Left kidney (tissue), 2 donors: ENCODE results near the gene E2F1. TPM values are rescaled to one million over a fixed set of nuclear protein-coding genes. Genes with fewer than 3 reads are reported as not detected.
"Not testable (repeated sequence)": the region's sequence is repeated elsewhere in the genome, so short reads cannot be mapped to it uniquely, and the experiment has no call there.

Source experiments
- DNase-seq: peaks from one replicate; pipeline ENCODE4 v3.0.0-alpha.2; 2013
- polyA plus RNA-seq: library from polyadenylated mRNA; unstranded; fragments of 120-200 nt; gene quantifications from one replicate; pipeline ENCODE4 v1.2.1, GENCODE V29; 2013; ENCODE audit not compliant: insufficient read length

The E2F1 gene
- polyA plus RNA-seq, 1 donor: 14.7 TPM

DNA sequence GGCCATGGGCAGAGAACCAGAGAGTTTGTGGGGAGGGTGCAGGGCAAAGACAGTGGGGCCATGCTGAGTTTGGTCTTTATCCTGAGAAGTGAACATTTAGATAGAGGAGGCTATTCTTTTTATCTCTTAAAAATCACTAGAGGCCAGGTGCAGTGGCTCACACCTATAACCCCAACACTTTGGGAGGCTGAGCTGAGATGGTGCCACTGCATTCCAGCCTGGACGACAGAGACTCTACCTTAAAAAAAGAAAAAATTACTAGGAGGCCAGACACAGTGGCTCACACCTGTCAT is 25.2 kb upstream of the E2F1 start:
- no peak for DNase-seq

DNA sequence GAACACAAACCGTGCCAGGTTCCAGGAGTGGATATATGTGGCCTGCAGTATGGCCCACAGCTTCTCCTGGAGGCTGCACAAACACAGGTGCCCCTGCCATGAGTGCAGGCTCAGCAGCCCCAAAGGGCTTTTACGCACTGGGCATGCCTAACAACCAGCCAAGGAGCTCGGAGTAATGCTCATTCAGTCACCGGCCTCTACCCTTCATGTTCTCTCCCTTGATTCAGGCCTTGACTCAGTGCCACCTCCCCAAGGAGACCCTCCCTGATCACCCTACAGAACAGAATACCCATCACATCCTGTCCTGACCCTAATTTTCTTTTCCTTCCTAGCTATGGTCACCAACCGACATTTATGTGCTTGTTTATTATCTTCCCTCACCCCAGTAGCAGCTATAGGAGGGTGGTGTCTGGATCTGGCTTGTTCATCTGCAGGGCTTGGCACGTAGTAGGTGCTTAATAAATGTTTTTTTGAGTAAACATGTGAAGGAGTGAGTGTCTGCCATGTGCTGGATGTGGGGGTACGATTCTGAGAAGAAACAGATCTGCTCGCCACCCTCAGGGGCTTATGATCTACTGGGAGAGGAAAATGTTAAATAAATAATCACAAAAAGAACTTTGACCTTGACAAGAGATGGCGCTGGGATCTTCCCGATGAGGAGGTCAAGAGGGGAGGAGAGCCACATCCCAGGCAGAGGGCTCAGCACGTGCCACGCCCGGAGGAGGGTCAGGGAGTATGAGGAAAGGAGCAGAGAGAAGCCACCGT is 24.7 kb upstream of the E2F1 start:
- no peak for DNase-seq

DNA sequence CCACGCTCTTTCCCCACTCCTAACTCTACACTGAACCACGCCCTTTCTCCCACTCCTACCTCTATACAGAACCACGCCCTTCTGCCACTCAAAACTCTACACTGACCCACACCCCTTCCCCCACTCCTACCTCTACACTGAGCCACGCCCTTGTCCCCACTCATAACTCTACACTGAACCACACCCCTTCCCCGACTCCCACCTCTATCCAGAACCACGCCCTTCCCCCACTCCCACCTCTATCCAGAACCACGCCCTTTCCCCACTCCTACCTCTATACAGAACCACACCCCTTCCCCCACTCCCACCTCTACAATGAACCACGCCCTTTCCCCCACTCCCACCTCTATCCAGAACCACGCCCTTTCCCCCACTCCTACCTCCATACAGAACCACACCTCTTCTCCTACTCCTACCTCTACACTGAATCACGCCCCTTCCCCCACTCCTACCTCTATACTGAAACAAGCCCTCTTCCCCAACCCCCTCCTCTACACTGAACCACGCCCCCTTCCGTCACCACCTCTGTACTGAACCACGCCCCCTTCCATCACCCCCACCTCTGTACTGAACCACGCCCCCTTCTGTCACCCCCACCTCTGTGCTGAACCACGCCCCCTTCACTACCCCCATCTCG is 23.8 kb upstream of the E2F1 start:
- no peak for DNase-seq

DNA sequence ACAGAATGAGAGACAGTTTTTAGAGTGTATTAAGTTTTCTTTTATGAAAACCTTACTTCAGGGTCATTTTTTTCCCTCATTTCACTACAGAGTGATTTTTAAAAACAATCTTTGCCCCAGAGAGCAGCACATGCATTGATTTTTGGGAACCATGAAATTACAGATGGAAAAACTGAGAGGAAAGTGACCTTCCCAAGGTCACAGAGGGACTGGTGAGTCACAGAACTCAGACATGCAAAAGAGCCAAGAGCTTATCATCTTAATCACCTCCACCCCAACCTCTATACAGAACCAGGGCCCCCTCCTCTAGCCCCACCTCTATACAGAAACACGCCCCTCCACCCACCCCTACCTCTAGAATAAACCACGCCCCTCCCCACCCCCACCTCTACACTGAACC is 23.2 kb upstream of the E2F1 start:
- no peak for DNase-seq

DNA sequence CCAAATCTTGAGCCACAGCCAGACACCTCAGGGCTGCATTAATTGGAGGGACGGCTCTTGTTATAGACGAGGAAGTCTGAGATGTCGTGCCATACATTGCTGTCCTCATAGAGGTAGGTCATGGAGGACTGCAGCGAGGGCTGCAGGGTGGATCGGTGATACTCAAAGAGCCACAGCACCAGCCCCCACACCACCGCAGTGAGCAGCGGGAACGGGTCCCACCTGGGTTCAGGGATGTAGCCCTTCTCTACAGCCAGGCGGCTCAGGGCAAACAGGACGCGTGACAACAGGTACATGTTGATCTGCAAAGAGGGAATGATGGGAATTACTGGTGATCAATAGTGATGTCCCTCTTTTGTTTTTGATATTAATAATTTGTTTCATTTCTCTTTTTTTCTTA is 21.5 kb upstream of the E2F1 start:
- DNase-seq: no peak

DNA sequence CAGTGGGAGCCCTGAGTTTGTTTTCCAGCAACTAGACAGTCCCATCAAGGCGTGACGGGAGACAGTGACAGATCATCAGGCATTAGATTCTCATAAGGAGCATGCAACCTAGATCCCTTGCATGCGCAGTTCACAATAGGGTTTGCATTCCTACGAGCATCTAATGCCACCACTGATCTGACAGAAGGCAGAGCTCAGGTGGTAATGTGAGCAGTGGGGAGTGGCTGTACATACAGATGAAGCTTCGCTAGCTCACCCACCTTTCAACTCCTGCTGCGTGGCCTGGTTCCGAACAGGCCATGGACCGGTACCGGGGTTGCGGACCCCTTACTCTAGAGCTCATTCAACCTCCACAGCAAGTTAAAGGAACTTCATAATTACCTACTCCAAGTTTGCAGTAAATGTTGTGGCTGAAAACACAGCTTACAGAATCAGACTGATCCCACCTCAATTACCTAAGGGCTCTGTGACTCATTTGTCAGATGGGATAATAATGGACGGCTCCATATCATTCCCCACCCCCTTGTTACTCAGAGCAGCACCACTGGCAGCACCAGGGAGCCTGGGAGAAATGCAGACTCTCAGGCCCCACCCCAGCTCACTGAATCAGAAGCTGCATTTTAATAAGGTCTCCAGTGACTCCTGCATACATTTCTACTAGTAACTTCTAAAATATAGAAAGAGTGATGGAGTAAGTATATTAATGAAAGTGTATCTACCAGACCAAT is 18.2 kb upstream of the E2F1 start:
- DNase-seq: no peak

DNA sequence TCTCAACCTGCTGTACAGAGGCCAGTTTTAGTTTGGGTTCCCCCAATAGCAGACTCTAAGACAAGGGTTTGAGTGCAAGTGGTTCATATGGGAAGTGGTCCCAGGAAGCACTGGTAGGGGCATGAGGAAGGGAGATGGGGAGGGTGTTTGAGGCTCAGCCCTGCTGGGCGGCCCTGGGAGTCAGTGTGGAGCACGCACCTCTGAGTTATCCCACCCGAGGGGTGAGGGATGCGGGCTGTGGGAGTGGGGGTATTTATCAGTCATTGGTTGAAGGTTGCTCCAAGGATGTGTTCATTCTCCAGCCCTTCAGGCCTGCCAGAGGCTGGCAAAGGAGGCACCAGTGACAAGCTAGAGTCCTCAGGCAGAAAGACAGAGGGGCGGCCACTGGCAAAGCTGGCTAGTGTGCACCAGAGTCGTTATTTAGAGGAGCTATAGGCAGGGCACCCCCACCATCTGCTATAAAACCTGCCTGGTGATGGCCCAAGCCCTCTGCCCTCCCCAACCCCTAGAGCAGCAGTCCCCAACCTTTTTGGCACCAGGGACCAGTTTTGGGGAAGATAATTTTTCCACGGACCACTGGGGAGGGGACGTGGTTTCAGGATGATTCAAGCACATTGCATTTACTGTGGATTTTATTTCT is 17.4 kb upstream of the E2F1 start:
- no peak for DNase-seq

DNA sequence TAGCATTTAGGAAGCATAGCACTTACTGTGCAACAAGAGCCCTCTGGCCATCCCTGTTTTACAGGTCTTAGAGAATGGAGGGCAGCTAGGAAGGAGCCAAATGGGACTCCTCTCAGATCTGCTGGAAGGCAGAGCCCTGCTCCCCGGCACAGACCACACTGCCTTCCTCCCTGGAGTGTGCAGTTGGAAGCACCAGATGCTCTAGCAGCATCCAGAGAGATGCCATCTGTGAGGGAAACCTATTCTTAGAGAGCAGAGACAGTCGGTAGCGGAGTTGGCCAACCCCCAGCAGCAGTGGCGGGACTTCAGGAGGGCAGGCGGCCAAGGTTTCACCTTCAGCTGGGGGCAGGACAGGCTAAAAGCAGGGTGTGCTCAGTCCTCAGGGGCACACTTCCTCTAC is 16.7 kb upstream of the E2F1 start:
- DNase-seq: no peak

DNA sequence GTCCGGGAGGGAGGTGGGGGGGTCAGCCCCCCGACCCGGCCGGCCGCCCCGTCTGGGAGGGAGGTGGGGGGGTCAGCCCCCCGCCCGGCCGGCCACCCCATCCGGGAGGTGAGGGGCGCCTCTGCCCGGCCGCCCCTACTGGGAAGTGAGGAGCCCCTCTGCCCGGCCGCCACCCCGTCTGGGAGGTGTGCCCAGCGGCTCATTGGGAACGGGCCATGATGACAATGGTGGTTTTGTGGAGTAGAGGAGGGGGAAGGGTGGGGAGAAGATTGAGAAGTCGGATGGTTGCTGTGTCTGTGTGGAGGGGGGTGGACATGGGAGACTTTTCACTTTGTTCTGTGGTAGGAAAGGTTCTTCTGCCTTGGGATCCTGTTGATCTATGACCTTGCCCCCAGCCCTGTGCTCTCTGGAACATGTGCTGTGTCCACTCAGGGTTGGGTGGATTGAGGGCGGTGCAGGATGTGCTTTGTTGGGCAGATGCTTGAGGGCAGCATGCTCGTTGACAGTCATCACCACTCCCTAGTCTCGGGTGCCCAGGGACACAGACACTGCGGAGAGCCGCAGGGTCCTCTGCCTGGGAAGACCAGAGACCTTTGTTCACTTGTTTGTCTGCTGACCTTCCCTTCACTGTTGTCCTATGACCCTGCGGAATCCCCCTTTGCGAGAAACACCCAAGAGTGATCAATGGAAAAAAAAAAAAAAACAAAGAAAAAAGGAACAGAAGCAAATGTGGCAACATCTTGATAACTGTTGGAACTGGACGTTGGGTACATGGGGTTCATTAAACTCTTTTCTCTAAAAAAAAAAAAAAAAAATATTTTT is 15.7 kb upstream of the E2F1 start:
- DNase-seq: no peak

DNA sequence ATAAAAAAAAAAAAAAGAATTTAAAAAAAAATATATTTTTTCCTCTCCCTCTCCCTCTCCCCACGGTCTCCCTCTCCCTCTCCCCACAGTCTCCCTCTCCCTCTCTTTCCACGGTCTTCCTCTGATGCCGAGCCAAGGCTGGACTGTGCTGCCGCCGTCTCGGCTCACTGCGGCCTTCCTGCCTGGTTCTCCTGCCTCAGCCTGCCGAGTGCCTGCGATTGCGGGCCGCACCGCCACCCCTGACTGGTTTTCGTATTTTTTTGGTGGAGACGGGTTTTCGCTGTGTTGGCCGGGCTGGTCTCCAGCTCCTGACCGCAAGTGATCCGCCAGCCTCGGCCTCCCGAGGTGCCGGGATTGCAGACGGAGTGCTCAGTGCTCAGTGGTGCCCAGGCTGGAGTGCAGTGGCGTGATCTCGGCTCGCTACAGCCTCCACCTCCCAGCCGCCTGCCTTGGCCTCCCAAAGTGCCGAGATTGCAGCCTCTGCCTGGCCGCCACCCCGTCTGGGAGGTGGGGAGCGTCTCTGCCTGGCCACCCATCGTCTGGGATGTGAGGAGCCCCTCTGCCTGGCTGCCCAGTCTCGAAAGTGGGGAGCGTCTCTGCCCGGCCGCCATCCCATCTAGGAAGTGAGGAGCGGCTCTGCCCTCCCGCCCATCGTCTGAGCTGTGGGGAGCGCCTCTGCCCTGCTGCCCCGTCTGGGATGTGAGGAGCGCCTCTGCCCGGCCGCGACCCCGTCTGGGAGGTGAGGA is 14.7 kb upstream of the E2F1 start:
- not testable (repeated sequence) for DNase-seq

DNA sequence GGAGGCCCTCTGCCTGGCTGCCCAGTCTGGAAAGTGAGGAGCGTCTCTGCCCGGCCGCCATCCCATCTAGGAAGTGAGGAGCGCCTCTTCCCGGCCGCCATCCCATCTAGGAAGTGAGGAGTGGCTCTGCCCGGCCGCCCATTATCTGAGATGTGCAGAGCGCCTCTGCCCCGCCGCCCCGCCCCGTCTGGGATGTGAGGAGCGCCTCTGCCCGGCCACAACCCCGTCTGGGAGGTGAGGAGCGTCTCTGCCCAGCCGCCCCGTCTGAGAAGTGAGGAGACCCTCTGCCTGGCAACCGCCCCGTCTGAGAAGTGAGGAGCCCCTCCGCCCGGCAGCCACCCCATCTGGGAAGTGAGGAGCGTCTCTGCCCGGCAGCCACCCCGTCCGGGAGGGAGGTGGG is 12.8 kb upstream of the E2F1 start:
- not testable (repeated sequence) for DNase-seq

DNA sequence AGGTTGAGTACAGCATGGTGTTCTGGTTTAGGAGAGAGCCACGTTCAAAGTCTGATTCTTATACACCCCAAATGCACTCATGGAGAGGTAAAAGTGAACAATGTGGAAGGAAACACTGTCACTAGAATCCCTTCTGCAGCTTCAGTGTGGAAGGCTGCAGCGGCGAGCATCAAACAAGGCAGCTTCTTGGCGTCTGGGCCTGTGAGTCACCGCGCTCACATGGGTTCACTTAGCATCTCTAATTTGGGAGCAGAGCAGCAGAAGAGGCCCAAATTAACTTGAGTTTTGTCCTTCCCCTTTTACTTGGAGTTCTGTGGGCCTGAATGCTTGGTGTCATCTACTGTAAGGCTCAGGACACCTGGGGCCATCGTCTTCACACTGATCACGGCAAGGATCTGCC is 10.9 kb upstream of the E2F1 start:
- no peak for DNase-seq

DNA sequence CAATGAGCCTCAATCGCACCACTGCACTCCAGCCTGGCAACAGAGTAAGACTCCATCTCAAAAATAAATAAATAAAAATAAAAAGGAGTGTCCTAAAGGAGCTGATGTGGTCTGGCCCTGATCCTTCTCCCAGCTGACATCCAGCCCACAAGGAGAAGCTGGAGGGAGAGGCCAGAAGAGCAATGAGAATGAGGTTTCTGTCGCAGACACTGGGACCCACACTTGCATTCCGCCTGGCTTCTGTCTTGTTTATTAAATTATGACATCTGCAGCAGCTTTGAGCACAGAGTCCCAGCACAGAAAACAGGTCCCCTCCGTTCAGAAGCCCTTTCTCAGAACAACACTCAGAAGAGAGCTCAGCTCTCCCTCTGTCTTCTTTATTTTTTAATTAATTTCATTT is 10.3 kb upstream of the E2F1 start:
- no peak for DNase-seq

DNA sequence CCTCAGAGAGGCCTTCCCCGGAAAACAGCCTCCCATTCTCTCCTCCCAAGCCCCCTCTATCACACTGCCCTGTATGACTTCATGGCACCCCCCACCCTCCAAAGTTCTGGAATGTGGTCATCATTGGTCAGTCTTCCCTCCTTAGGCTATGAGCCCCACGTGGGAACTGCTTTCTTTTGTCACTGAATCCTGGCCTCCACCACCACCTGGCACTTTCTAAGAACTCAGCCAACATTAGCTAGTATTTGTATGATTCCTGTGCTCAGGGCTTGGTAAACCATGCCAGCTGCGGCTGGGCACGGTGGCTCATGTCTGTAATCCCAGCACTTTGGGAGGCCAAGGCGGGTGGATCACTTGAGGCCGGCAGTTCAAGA is 8.4 kb upstream of the E2F1 start:
- no peak for DNase-seq

DNA sequence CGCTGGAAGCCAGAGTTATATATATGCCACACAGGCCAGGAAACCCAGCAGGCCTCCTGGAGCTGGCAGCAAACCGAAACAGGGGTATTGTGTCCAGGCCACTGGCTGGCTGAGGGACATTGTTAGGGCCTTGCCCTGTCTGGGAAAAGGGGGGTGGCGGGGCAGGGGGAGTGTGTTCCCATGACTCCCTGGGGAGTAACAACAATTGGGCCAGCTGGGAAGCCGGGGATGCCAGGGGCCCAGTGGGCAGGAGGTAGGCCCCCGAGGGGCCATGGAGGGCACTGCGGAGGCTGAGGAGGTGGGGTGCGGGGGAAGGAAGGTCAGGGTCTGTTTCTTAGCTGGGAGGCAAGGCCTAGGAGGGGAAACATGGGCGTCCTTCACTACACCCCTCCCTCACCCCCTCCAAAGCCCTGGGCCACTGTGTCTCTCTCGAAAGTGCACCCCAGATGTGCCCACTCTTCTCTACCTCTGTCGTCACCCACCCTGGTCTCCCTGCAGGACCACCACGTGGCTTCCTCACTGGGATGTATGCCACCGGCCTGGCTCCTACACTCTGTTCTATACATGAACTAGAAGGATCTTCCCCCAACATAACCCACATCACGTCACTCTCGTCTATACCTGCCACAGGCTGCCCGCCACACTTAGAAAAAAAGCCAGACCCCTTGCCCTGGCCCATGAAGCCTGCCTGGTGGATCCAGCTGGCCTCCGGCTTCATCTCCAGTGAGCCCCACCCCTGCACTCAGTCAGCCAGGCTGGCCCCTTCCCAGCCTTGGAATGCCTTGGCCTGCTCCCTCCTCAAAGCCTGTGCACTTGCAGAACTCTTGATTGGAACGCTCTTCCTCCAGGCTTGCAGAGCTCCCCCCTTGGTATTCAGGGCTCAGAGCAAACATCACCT is 7.8 kb upstream of the E2F1 start:
- no peak for DNase-seq

DNA sequence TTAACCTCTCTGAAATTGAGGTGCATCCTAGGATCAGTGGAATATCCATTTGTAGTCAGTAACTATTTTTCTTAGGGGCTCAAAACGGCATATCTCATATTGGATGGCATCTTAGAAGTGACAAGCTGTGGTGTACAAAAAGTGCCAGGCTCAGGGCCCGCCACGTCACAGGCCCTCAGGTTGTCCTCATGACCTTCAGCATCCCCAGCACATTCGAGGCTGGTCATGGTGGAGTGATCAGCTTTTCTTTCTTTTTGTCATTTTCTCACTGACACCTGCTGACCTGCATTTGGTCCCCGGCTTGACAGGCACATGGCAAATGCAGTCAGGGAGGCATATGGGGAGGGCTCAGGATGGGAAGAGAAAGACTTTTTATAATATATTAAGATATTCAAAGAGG is 7.1 kb upstream of the E2F1 start:
- no peak for DNase-seq

DNA sequence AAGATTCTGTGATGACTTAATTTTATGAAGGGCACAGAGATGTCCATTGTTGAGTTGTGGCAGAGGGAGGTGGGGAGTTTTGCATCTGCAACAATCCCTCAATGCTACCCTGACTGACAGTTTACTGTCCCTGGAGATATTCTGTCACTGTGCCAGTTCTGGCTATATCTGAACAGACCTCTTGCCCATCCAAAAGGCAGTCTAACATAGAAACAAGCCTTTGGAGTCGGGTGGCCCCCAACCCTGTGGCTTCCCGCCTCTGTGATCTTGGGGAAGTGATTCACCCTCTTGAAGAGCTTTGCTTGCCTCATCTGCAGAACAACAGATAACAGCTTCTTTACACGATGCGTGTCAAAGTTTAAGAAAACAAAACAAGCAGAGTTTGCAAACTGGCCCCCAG is 3.8 kb upstream of the E2F1 start:
- DNase-seq: no peak

DNA sequence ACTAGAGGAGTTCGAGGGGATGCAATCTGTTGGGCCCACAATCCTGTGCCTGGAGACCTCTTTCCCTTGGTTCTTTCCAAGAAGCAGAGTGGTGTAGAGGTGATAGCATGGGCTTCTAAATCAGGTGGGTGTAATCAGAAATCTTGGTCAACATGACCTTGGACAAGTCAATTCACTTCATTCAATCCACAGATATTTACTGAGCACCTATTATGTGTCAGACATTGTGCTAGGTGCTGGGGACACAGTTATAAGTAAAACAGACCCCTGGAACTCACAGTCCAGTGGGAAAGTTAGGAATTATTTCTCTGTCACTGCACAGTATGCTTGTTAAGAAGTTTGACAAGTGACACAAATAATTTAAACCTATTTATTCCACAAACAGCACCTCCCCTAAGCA is 3.3 kb upstream of the E2F1 start:
- DNase-seq: no peak

DNA sequence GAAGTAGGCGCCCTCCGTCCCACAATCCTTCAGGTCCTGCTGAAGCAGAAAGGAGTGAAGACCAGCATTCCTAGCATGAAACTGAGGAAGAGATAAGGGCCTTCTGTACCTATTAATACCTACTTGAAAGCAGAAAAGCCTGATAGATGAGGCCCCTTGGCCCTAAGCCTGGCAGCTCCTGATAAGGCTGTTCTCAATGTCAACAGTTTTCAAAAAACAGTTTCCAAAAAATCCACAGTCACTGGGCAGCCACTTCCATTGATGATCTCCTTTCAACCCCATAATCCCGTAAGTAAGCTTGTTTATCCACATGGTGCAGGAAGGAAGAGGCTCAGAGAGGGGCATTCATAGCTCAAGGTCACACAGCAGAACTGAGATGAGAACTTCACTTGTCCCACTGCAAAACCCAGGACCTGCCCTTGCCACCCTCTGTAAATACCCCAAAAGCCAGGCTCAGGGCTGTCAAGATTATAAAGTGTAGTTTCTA is 2.8 kb upstream of the E2F1 start:
- DNase-seq: no peak
